Adrenal gland (tissue), 12 donors: ENCODE measurements around the gene DHX57. TPM values are rescaled to one million over a fixed set of nuclear protein-coding genes. Genes with fewer than 3 reads are reported as not detected.
A peak's percentile ranks its signal among the peaks of the same experiment; 100 is the strongest.

Source experiments
- DNase-seq, 7 donors: peaks; one replicate each; pipeline ENCODE4 v3.0.0-alpha.2; 2019 to 2020
- H3K27ac ChIP-seq, 5 donors: fragments of 200-600 bp; sonication (generic) in 4 of 5; 1 replicate in 3 of 5; 2 replicates in 2 of 5; pipeline versions ENCODE4 v1.5.1 to v1.8.0; 2016 to 2020; ENCODE audit warnings: mild to moderate bottlenecking in 1 of 5
- H3K27me3 ChIP-seq: fragments of 200-600 bp; 2 replicates; pipeline ENCODE4 v1.8.0; 2021
- H3K36me3 ChIP-seq, 2 donors: fragments of 200-600 bp; replicated peaks in 1 of 2; 1 replicate in 1 of 2; 2 replicates in 1 of 2; pipeline versions ENCODE4 v1.5.1 to v1.8.0; 2018 to 2022
- H3K4me1 ChIP-seq, 2 donors: fragments of 200-600 bp; replicated peaks in 1 of 2; 1 replicate in 1 of 2; 2 replicates in 1 of 2; pipeline versions ENCODE4 v1.5.1 to v1.8.0; 2018 to 2021
- H3K4me3 ChIP-seq, 4 donors: fragments of 200-600 bp; sonication (generic) in 3 of 4; one replicate each; pipeline ENCODE4 v1.5.1; 2016 to 2018
- H3K9me3 ChIP-seq, 3 donors: fragments of 200-600 bp; sonication (generic) in 1 of 3; replicated peaks in 1 of 3; 1 replicate in 2 of 3; 2 replicates in 1 of 3; pipeline versions ENCODE4 v1.5.1 to v1.8.0; 2016 to 2021
- CTCF ChIP-seq, 6 experiments: fragments of 450-650 bp in 4 of 6; fragments of 200-600 bp in 2 of 6; sonication (generic) in 1 of 6; IDR thresholded peaks; 1 replicate in 5 of 6; 2 replicates in 1 of 6; pipeline versions ENCODE4 v1.5.1 to v1.8.0; 2016 to 2021; ENCODE audit warnings: antibody characterized with exemption in 6 of 6, mild to moderate bottlenecking in 2 of 6, moderate library complexity in 1 of 6
- POLR2A ChIP-seq, 2 donors: fragments of 450-650 bp; IDR thresholded peaks; one replicate each; pipeline ENCODE4 v1.6.1; 2017; ENCODE audit warnings: antibody characterized with exemption in 2 of 2, mild to moderate bottlenecking in 2 of 2, moderate library complexity in 1 of 2
- WGBS, 4 donors: extraction: QIAGEN DNeasy Blood & Tissue Kit in 2 of 4; methylation state at CpG; one replicate each; pipeline versions ENCODE4 v1.1.5 to v1.1.7; 2013 to 2017; 5-methylcytosine and 5-hydroxymethylcytosine counted together
- intact Hi-C, 2 donors: fragments of 100-400 bp; cut with DNase I; formaldehyde crosslinking; loops; one replicate each; pipeline versions ENCODE4 v1.14.1 to v1.15.0; 2022 to 2023
- polyA plus RNA-seq, 3 donors: library from polyadenylated mRNA; stranded (reverse); fragments of 200-250 nt in 2 of 3; fragments of 350-450 nt in 1 of 3; fragmentation: Illumina TruSeq in 1 of 3; extraction: RNeasy Lipid Tissue Mini Kit (QIAGEN cat#74804) in 1 of 3; gene quantifications; one replicate each; pipeline ENCODE4 v1.2.3, GENCODE V29; 2013 to 2014
- total RNA-seq, 9 donors: library from RNA; depleted of rRNA in 4 of 9; stranded (reverse); fragments of >200 nt in 4 of 9; fragments of 120-200 nt in 1 of 9; fragmentation: NEBNext Ultra II Directional in 1 of 9; extraction: Animal tissue kit (Norgen Biotek cat#: 25700) in 1 of 9; gene quantifications; one replicate each; pipeline versions ENCODE4 v1.1.0 to v1.2.4, GENCODE V29; 2013 to 2023
- donor health status: healthy with polysubstance abuse.
- donor health status: Bipolar disorder and iron deficiency.
- donor health status: DM: yes; HTN: yes; CAD: no.
- donor health status: DM: no; HTN: no; CAD: no.
- donor health status: DM: no; HTN: no; CAD: no.
- donor health status: DM: yes; HTN: yes; CAD: no.

Gene DHX57
- total and polyA plus RNA-seq, 12 donors, result 9.4 to 30.5 (median 18.1) TPM

DNA sequence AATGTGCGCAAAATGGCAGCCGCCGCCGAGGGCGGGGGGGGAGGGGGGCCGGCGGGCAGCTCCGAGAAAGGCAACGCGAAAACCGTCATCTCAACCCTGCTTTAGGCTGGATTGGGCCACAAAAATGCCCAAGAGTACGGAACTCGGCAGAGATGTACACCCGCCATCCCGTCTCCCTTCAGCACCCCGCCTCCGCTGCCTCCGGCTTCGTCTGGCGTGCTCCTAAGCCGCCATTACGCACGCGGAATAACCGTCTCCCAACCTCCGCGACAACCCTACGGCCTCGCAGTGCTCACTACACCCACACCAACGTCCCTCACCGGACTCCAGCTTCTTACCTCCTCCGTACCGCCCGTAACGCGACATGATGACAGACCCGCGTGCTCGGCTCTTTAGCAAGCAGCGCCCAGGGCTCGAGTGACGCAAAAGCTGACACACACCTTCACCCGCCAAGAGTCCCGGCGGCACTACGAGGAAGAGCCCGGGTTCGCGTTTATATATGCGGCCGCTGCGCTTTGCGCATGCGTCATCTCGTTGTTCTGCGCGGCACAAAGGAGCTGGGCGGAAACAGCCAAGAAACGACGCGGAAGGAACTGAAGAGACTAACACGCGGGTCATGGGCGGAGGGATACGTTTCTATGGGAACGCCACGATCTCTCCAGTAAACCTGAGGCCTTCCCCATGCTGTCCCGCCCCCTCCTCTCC is 124.7 kb downstream of the DHX57 start, which contains the start of gene SRSF7:
TSS of gene SRSF7 (minus strand) at position 471 of the 705 bp plus-strand sequence. CDS start at position 366, 105 bp downstream.
- Histone ChIP-seq H3K9me3 (no peaks in the 10 kb centered on the region), H3K4me1 (peaks cover 19 to 49% of the 10 kb centered on the region in 2 donors), H3K36me3 (peaks cover 0 to 39% of the 10 kb centered on the region in 2 donors), H3K27ac (peak within 1 kb of the TSS; percentile 96 to 100 (median 99)), H3K27me3 (no peaks in the 10 kb centered on the region), H3K4me3 (peak within 1 kb of the TSS; percentile 77 to 96 (median 88))
- intact Hi-C loops, result no loop called here
- DNase-seq, result peak; percentile 97 to 99 (median 99)
- 0 to 1% (median 1%) methylated on average over 28 to 68 of the region's 68 CpGs for WGBS, 4 donors
- TF ChIP-seq POLR2A (IDR thresholded peaks at IDR 0.05) (peak; percentile 100), CTCF (IDR thresholded peaks at IDR 0.05) (peak in 2 of 6 experiments; percentile 27 to 37)

GRCh38 chr2:38750011-38750890 is 125.5 kb downstream of the DHX57 start:
- intact Hi-C loops, result no loop called here
- Histone ChIP-seq H3K4me3 (peak overlapping the region; percentile 77 to 96 (median 88)), H3K36me3 (peaks cover 0 to 47% of the 10 kb centered on the region in 2 donors), H3K27ac (peak overlapping the region; percentile 96 to 100 (median 99)), H3K4me1 (peaks cover 19 to 57% of the 10 kb centered on the region in 2 donors), H3K27me3 (no peaks in the 10 kb centered on the region), H3K9me3 (no peaks in the 10 kb centered on the region)
- WGBS, 4 donors, result 1 to 2% (median 1%) methylated on average over 21 to 59 of the region's 59 CpGs
- peak; percentile 45 to 72 (median 66) for DNase-seq
- no peak for TF ChIP-seq CTCF (IDR thresholded peaks at IDR 0.05)
- peak; percentile 59 to 74 for TF ChIP-seq POLR2A (IDR thresholded peaks at IDR 0.05)

DNA sequence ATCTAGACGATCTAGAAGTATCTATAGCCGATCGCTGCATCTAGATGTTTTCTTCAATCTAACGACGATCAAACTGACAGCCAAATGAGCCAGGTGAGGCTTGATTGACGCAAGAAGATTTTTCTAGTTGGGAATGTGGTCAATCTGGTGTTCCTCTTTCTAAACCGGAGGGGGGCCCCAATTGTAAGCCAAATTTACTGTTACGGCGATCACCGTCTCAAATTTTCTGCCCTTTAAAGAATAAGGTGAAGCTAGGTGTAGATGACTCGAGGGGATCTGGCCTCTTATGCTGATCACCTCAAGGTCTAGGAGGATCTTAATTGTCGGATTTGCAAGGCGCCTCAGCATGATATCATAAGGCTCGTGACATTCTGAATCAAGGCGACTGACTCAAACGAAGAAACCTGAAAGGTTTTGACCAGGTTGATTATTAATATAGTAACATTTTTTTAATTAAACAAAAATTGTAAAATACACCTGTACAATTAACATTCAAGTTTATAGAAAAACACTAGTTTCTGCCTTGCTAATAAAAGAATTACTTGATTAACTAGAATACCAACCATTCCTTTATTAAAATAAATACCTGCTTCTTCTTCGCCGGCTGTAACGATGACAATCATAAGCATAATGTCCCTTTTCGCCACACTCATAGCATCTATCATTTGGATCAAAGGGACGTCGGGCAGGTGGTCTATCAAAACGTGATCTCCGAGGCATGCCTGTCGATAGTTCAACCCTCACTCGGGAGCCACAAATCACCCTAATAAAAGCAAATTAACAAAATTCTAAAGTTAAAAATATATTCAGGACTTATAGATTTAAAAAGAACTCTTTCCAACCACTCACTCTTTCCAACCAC is 126.6 kb downstream of the DHX57 start:
- no peak for DNase-seq
- 51 to 59% (median 54%) methylated on average over 26 of the region's 26 CpGs for WGBS, 4 donors
- peak overlapping the region in 1 of 5 donors; percentile 100 for H3K27ac ChIP-seq
- H3K4me1 ChIP-seq, result peaks cover 19 to 59% of the 10 kb centered on the region in 2 donors
- TF ChIP-seq CTCF (IDR thresholded peaks at IDR 0.05), result no peak
- TF ChIP-seq POLR2A (IDR thresholded peaks at IDR 0.05), result no peak
- H3K9me3 ChIP-seq, result no peaks in the 10 kb centered on the region
- no peaks in the 10 kb centered on the region for H3K27me3 ChIP-seq
- H3K4me3 ChIP-seq, result peak overlapping the region in 3 of 4 donors; percentile 87 to 96 (median 90)
- intact Hi-C loops, result loop anchor here in 1 of 2 donors (5.0 kb wide), 1 partner anchor 147 kb away; the partner anchor contains the start of gene HNRNPLL
- H3K36me3 ChIP-seq, result peaks cover 0 to 58% of the 10 kb centered on the region in 2 donors
